ENCODE results near the gene RPAP3. TPM values are rescaled to one million over a fixed set of nuclear protein-coding genes. Genes with fewer than 3 reads are reported as not detected.

Gene RPAP3
- total and polyA plus RNA-seq, 9 of the 15 experiments (the other 6 are each of a cell fraction or from before 2014, with no cell fraction given), result 40.0 to 92.1 (median 54.1) TPM

- TF ChIP-seq E2F3 (CRISPR knock-in tag; IDR thresholded peaks at IDR 0.05), result peak; percentile 33; the same call in 1 of the 2 replicates
- no peak for TF ChIP-seq HINFP (tag; conservative IDR thresholded peaks at IDR 0.05; ENCODE audit: low read depth)
- TF ChIP-seq ZNF3 (CRISPR knock-in tag; IDR thresholded peaks at IDR 0.05), result no peak
- TF ChIP-seq TAF7 (tag; IDR thresholded peaks at IDR 0.05), result no peak
- peak; percentile 86; the same call in 1 of the 2 replicates for TF ChIP-seq ILF3 (IDR thresholded peaks at IDR 0.05; ENCODE audit: borderline replicate concordance)
- no peak for TF ChIP-seq TCF7L2 (IDR thresholded peaks at IDR 0.05; ENCODE audit: low read depth, low read length)
- no peak; the same call in 1 of the 2 replicates for TF ChIP-seq ZNF644 (tag; IDR thresholded peaks at IDR 0.05; ENCODE audit: low read depth)
- TF ChIP-seq NFE2 (IDR thresholded peaks at IDR 0.05; ENCODE audit: low read depth), result peak; percentile 93
- no peak for TF ChIP-seq ZKSCAN8 (CRISPR knock-in tag; IDR thresholded peaks at IDR 0.05)
- no peak for TF ChIP-seq POLR3G (IDR thresholded peaks at IDR 0.05; ENCODE audit: extremely low read depth, insufficient read length, insufficient replicate concordance)
- no peak for TF ChIP-seq ILK (tag; IDR thresholded peaks at IDR 0.05; ENCODE audit: borderline replicate concordance, low read depth)
- TF ChIP-seq ETV1 (tag; conservative IDR thresholded peaks at IDR 0.05; ENCODE audit: low read depth), result no peak
- TF ChIP-seq CGGBP1 (CRISPR knock-in tag; IDR thresholded peaks at IDR 0.05), result no peak
- peak; percentile 98 for TF ChIP-seq ZNF316 (IDR thresholded peaks at IDR 0.05)
- no peak for TF ChIP-seq MEF2A (IDR thresholded peaks at IDR 0.05; ENCODE audit: control insufficient read depth, low read depth, low read length)
- no peak for TF ChIP-seq HNRNPUL1 (IDR thresholded peaks at IDR 0.05; ENCODE audit: low read length)
- no peak for TF ChIP-seq ZNF41 (CRISPR knock-in tag; conservative IDR thresholded peaks at IDR 0.05)
- TF ChIP-seq PATZ1 (CRISPR knock-in tag; IDR thresholded peaks at IDR 0.05; ENCODE audit: borderline replicate concordance), result no peak
- TF ChIP-seq BRF2 (IDR thresholded peaks at IDR 0.05; ENCODE audit: borderline replicate concordance, insufficient read depth, insufficient read length), result no peak
- TF ChIP-seq ZBTB8A (IDR thresholded peaks at IDR 0.05; ENCODE audit: partially characterized antibody), result no peak
- no peak for TF ChIP-seq THRB (CRISPR knock-in tag; conservative IDR thresholded peaks at IDR 0.05)
These were observed at the start of gene RPAP3 (continued) for GRCh38 chr12:47705566-47706425.

Data from K562 (cell line).